ENCODE data around the gene ARF5.

Gene ARF5

DNA sequence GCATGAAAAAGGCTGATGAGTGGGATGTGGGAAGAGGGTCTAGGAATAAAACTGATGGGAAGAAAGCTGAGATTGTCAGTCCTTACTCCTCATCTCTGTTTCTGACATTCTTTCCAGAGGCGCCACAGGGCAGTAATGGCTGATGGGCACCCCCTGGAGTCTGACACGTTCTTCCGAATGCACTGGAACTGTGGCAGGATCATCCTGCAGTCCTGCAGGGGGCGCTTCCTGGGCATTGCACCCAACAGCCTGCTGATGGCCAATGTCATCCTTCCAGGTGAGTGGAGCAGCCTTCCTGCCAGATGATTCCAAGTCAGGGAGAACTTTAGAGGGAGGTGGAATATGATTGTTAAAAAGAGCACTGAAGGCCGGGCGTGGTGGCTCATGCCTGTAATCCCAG lies 10.1 kb downstream of the ARF5 start:
- TF ChIP-seq EZH2 (optimal IDR thresholded peaks at IDR 0.05; ENCODE audit: low read depth, low read length): no peak
- TF ChIP-seq EZH2phosphoT487 (IDR thresholded peaks at IDR 0.05; ENCODE audit: low read length): no peak
- TF ChIP-seq, protein P1, sequence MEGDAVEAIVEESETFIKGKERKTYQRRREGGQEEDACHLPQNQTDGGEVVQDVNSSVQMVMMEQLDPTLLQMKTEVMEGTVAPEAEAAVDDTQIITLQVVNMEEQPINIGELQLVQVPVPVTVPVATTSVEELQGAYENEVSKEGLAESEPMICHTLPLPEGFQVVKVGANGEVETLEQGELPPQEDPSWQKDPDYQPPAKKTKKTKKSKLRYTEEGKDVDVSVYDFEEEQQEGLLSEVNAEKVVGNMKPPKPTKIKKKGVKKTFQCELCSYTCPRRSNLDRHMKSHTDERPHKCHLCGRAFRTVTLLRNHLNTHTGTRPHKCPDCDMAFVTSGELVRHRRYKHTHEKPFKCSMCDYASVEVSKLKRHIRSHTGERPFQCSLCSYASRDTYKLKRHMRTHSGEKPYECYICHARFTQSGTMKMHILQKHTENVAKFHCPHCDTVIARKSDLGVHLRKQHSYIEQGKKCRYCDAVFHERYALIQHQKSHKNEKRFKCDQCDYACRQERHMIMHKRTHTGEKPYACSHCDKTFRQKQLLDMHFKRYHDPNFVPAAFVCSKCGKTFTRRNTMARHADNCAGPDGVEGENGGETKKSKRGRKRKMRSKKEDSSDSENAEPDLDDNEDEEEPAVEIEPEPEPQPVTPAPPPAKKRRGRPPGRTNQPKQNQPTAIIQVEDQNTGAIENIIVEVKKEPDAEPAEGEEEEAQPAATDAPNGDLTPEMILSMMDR (IDR thresholded peaks at IDR 0.05; ENCODE audit: low read length): peak; percentile 24
- Histone ChIP-seq H3K27ac (ENCODE audit: low read length) (no peak overlapping the region), H3K9me3 (replicated peaks; ENCODE audit: insufficient read depth, low read length) (no peaks in the 10 kb centered on the region), H3K4me1 (ENCODE audit: low read length) (no peaks in the 10 kb centered on the region), H3K9me2 (replicated peaks; ENCODE audit: insufficient read depth, low read length) (no peaks in the 10 kb centered on the region), H2AFZ (ENCODE audit: low read length) (no peak overlapping the region), H4K20me1 (ENCODE audit: insufficient read depth, low read length) (no peaks in the 10 kb centered on the region), H3K36me3 (replicated peaks; ENCODE audit: insufficient read depth, low read length) (no peaks in the 10 kb centered on the region), H3K9ac (ENCODE audit: low read length) (no peak overlapping the region), H3K4me2 (ENCODE audit: low read depth, low read length) (no peak overlapping the region), H3F3A (ENCODE audit: insufficient read depth, low read length) (no peaks in the 10 kb centered on the region), H3K4me3 (ENCODE audit: low read length) (no peak overlapping the region), H3K27me3 (replicated peaks; ENCODE audit: insufficient read depth, low read length) (no peaks in the 10 kb centered on the region), H3K79me2 (ENCODE audit: low read length) (no peaks in the 10 kb centered on the region)
- no peak for DNase-seq

DNA sequence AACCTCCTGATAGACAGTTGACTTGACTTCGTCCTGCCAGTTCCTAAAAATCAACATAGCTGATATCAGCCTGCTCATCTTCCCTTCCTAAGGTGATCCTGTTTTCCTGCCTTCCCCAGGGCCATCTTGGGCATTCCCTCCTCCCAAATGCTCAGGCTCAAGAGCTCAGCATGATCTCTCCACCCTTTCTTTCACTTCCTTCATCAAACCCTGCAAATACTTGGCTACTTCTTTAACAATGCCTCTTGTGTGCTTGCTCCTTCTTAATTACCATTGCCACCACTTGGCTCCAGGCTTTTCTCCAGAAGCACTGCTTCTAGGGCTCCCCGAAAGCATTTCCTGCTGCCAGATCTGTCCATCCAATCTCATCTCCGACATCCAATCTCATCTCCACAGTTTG lies 12.7 kb downstream of the ARF5 start:
- Histone ChIP-seq H3K4me1 (ENCODE audit: low read length) (no peaks in the 10 kb centered on the region), H2AFZ (ENCODE audit: low read length) (no peak overlapping the region), H3K4me2 (ENCODE audit: low read depth, low read length) (no peak overlapping the region), H4K20me1 (ENCODE audit: insufficient read depth, low read length) (no peaks in the 10 kb centered on the region), H3K9me3 (replicated peaks; ENCODE audit: insufficient read depth, low read length) (no peaks in the 10 kb centered on the region), H3F3A (ENCODE audit: insufficient read depth, low read length) (no peaks in the 10 kb centered on the region), H3K27ac (ENCODE audit: low read length) (no peak overlapping the region), H3K36me3 (replicated peaks; ENCODE audit: insufficient read depth, low read length) (no peaks in the 10 kb centered on the region), H3K9me2 (replicated peaks; ENCODE audit: insufficient read depth, low read length) (no peaks in the 10 kb centered on the region), H3K4me3 (ENCODE audit: low read length) (no peak overlapping the region), H3K27me3 (replicated peaks; ENCODE audit: insufficient read depth, low read length) (no peaks in the 10 kb centered on the region), H3K9ac (ENCODE audit: low read length) (no peak overlapping the region), H3K79me2 (ENCODE audit: low read length) (no peaks in the 10 kb centered on the region)
- TF ChIP-seq, protein P1 (IDR thresholded peaks at IDR 0.05; ENCODE audit: low read length): no peak
- TF ChIP-seq EZH2phosphoT487 (IDR thresholded peaks at IDR 0.05; ENCODE audit: low read length): no peak
- TF ChIP-seq EZH2 (optimal IDR thresholded peaks at IDR 0.05; ENCODE audit: low read depth, low read length): no peak
- DNase-seq: no peak

DNA sequence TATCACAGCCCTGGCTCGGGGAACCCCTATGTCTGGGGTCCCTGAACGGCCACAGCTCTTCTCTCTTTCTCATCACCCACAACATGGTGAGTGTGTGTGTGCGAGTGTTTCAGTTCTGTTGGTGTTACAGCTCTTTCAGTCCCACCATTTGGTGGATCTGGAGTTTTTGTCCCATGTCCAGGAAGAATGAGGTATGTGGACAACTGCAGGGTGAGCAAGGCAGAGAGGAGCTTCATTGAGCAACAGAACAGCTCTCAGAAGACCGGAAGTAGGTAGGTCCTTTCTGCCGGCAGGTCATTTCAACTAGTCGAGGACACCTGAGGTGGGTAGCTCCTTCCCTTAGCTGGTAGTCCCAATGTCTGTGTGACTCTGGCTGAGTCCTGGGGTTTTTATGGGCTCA lies 20.2 kb downstream of the ARF5 start:
- no peaks in the 10 kb centered on the region for H3K79me2 ChIP-seq (ENCODE audit: low read length)
- no peaks in the 10 kb centered on the region for H3F3A ChIP-seq (ENCODE audit: insufficient read depth, low read length)
- no peak for DNase-seq
- H3K36me3 ChIP-seq (replicated peaks; ENCODE audit: insufficient read depth, low read length): no peaks in the 10 kb centered on the region
- no peak overlapping the region for H2AFZ ChIP-seq (ENCODE audit: low read length)
- H3K9me2 ChIP-seq (replicated peaks; ENCODE audit: insufficient read depth, low read length): no peaks in the 10 kb centered on the region
- no peak overlapping the region for H3K4me3 ChIP-seq (ENCODE audit: low read length)
- no peaks in the 10 kb centered on the region for H3K9me3 ChIP-seq (replicated peaks; ENCODE audit: insufficient read depth, low read length)
- no peak overlapping the region for H3K9ac ChIP-seq (ENCODE audit: low read length)
- H3K27ac ChIP-seq (ENCODE audit: low read length): no peak overlapping the region
- no peaks in the 10 kb centered on the region for H3K27me3 ChIP-seq (replicated peaks; ENCODE audit: insufficient read depth, low read length)
- H3K4me2 ChIP-seq (ENCODE audit: low read depth, low read length): no peak overlapping the region
- no peaks in the 10 kb centered on the region for H3K4me1 ChIP-seq (ENCODE audit: low read length)
- TF ChIP-seq, protein P1 (IDR thresholded peaks at IDR 0.05; ENCODE audit: low read length): no peak
- TF ChIP-seq EZH2phosphoT487 (IDR thresholded peaks at IDR 0.05; ENCODE audit: low read length) (no peak), EZH2 (optimal IDR thresholded peaks at IDR 0.05; ENCODE audit: low read depth, low read length) (no peak)
- H4K20me1 ChIP-seq (ENCODE audit: insufficient read depth, low read length): no peaks in the 10 kb centered on the region
